ENCODE results near the gene TDG. TPM values are rescaled to one million over a fixed set of nuclear protein-coding genes. Genes with fewer than 3 reads are reported as not detected.

TDG gene
- total and polyA plus RNA-seq, 10 of the 15 experiments (the other 5 are each of a cell fraction or from before 2014, with no cell fraction given): 29.7 to 68.8 (median 51.2) TPM

DNA sequence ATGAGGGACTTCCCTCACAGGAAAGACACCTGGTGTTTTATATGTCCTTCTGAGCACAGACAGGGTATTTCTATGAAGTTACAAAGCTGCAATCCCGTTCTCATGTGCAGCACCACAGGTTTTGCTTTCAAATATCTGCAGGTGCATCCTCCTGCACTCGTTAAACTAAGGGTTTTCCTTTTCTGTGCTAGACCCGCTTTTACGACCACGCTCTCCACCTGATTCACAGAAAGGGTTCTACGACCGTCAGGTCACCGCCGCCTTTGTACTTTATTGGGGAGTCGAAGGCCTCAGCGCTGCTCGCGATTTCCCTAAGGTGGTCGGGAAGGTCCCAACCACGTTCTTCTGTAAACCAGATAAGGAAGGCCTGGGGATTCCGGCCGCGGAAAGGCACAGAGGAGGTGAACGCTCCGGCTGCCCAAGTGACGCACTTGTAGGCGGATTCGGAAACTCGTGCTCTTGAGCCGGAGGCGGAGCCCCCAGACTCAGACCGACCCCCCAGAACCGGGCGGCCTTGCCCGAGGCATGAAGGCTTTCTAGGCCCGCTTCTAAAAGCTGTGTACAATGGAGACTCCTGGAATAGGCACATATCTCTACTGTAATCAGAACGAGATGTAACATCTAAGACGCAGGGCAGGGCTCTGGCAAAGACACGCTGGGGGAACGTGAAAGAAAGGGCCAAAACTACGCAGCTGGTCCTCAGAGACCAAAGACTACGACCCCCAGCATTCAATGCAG, 36.5 kb upstream of the TDG start (continued):
- TF ChIP-seq, protein P1, sequence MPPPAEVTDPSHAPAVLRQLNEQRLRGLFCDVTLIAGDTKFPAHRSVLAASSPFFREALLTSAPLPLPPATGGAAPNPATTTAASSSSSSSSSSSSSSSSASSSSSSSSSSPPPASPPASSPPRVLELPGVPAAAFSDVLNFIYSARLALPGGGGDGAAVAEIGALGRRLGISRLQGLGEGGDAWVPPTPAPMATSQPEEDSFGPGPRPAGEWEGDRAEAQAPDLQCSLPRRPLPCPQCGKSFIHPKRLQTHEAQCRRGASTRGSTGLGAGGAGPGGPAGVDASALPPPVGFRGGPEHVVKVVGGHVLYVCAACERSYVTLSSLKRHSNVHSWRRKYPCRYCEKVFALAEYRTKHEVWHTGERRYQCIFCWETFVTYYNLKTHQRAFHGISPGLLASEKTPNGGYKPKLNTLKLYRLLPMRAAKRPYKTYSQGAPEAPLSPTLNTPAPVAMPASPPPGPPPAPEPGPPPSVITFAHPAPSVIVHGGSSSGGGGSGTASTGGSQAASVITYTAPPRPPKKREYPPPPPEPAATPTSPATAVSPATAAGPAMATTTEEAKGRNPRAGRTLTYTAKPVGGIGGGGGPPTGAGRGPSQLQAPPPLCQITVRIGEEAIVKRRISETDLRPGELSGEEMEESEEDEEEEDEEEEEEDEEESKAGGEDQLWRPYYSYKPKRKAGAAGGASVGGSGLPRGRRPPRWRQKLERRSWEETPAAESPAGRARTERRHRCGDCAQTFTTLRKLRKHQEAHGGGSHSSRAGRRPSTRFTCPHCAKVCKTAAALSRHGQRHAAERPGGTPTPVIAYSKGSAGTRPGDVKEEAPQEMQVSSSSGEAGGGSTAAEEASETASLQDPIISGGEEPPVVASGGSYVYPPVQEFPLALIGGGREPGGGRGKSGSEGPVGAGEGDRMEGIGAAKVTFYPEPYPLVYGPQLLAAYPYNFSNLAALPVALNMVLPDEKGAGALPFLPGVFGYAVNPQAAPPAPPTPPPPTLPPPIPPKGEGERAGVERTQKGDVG (CRISPR knock-in tag; IDR thresholded peaks at IDR 0.05): no peak
- no peak for TF ChIP-seq RAD21 (IDR thresholded peaks at IDR 0.05; ENCODE audit: insufficient read depth, low read depth, low read length)
- TF ChIP-seq, protein P2, sequence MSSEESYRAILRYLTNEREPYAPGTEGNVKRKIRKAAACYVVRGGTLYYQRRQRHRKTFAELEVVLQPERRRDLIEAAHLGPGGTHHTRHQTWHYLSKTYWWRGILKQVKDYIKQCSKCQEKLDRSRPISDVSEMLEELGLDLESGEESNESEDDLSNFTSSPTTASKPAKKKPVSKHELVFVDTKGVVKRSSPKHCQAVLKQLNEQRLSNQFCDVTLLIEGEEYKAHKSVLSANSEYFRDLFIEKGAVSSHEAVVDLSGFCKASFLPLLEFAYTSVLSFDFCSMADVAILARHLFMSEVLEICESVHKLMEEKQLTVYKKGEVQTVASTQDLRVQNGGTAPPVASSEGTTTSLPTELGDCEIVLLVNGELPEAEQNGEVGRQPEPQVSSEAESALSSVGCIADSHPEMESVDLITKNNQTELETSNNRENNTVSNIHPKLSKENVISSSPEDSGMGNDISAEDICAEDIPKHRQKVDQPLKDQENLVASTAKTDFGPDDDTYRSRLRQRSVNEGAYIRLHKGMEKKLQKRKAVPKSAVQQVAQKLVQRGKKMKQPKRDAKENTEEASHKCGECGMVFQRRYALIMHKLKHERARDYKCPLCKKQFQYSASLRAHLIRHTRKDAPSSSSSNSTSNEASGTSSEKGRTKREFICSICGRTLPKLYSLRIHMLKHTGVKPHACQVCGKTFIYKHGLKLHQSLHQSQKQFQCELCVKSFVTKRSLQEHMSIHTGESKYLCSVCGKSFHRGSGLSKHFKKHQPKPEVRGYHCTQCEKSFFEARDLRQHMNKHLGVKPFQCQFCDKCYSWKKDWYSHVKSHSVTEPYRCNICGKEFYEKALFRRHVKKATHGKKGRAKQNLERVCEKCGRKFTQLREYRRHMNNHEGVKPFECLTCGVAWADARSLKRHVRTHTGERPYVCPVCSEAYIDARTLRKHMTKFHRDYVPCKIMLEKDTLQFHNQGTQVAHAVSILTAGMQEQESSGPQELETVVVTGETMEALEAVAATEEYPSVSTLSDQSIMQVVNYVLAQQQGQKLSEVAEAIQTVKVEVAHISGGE (CRISPR knock-in tag; IDR thresholded peaks at IDR 0.05): no peak
- TF ChIP-seq CREM (IDR thresholded peaks at IDR 0.05; ENCODE audit: low read depth): peak; percentile 41; the same call in 1 of the 2 replicates
- TF ChIP-seq, protein P3, sequence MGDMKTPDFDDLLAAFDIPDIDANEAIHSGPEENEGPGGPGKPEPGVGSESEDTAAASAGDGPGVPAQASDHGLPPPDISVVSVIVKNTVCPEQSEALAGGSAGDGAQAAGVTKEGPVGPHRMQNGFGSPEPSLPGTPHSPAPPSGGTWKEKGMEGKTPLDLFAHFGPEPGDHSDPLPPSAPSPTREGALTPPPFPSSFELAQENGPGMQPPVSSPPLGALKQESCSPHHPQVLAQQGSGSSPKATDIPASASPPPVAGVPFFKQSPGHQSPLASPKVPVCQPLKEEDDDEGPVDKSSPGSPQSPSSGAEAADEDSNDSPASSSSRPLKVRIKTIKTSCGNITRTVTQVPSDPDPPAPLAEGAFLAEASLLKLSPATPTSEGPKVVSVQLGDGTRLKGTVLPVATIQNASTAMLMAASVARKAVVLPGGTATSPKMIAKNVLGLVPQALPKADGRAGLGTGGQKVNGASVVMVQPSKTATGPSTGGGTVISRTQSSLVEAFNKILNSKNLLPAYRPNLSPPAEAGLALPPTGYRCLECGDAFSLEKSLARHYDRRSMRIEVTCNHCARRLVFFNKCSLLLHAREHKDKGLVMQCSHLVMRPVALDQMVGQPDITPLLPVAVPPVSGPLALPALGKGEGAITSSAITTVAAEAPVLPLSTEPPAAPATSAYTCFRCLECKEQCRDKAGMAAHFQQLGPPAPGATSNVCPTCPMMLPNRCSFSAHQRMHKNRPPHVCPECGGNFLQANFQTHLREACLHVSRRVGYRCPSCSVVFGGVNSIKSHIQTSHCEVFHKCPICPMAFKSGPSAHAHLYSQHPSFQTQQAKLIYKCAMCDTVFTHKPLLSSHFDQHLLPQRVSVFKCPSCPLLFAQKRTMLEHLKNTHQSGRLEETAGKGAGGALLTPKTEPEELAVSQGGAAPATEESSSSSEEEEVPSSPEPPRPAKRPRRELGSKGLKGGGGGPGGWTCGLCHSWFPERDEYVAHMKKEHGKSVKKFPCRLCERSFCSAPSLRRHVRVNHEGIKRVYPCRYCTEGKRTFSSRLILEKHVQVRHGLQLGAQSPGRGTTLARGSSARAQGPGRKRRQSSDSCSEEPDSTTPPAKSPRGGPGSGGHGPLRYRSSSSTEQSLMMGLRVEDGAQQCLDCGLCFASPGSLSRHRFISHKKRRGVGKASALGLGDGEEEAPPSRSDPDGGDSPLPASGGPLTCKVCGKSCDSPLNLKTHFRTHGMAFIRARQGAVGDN (IDR thresholded peaks at IDR 0.05): peak; percentile 52
- TF ChIP-seq, protein P4, sequence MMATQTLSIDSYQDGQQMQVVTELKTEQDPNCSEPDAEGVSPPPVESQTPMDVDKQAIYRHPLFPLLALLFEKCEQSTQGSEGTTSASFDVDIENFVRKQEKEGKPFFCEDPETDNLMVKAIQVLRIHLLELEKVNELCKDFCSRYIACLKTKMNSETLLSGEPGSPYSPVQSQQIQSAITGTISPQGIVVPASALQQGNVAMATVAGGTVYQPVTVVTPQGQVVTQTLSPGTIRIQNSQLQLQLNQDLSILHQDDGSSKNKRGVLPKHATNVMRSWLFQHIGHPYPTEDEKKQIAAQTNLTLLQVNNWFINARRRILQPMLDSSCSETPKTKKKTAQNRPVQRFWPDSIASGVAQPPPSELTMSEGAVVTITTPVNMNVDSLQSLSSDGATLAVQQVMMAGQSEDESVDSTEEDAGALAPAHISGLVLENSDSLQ (IDR thresholded peaks at IDR 0.05): no peak
- TF ChIP-seq, protein P5, sequence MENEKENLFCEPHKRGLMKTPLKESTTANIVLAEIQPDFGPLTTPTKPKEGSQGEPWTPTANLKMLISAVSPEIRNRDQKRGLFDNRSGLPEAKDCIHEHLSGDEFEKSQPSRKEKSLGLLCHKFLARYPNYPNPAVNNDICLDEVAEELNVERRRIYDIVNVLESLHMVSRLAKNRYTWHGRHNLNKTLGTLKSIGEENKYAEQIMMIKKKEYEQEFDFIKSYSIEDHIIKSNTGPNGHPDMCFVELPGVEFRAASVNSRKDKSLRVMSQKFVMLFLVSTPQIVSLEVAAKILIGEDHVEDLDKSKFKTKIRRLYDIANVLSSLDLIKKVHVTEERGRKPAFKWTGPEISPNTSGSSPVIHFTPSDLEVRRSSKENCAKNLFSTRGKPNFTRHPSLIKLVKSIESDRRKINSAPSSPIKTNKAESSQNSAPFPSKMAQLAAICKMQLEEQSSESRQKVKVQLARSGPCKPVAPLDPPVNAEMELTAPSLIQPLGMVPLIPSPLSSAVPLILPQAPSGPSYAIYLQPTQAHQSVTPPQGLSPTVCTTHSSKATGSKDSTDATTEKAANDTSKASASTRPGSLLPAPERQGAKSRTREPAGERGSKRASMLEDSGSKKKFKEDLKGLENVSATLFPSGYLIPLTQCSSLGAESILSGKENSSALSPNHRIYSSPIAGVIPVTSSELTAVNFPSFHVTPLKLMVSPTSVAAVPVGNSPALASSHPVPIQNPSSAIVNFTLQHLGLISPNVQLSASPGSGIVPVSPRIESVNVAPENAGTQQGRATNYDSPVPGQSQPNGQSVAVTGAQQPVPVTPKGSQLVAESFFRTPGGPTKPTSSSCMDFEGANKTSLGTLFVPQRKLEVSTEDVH (IDR thresholded peaks at IDR 0.05; ENCODE audit: low read depth, partially characterized antibody): no peak
- no peak for TF ChIP-seq MYB (IDR thresholded peaks at IDR 0.05; ENCODE audit: borderline replicate concordance, low read depth, low read length)
- TF ChIP-seq ESRRA (IDR thresholded peaks at IDR 0.05; ENCODE audit: low read length): no peak
- TF ChIP-seq, protein P6, sequence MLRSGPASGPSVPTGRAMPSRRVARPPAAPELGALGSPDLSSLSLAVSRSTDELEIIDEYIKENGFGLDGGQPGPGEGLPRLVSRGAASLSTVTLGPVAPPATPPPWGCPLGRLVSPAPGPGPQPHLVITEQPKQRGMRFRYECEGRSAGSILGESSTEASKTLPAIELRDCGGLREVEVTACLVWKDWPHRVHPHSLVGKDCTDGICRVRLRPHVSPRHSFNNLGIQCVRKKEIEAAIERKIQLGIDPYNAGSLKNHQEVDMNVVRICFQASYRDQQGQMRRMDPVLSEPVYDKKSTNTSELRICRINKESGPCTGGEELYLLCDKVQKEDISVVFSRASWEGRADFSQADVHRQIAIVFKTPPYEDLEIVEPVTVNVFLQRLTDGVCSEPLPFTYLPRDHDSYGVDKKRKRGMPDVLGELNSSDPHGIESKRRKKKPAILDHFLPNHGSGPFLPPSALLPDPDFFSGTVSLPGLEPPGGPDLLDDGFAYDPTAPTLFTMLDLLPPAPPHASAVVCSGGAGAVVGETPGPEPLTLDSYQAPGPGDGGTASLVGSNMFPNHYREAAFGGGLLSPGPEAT (IDR thresholded peaks at IDR 0.05; ENCODE audit: low read depth): peak; percentile 48; the same call in 1 of the 2 replicates

Measured in GM12878 (cell line).